HepG2 (cell line): ENCODE data around the gene FGD6.

Experiments used
- AHDC1 ChIP-seq: sonication (generic); formaldehyde crosslinking; IDR thresholded peaks from 2 replicates; pipeline ENCODE4 v1.5.1; 2020; ENCODE audit warnings: mild to moderate bottlenecking, missing genetic modification reagents, borderline replicate concordance
- EZH2 ChIP-seq: conservative IDR thresholded peaks from 2 replicates; pipeline ENCODE4 v1.6.1; 2012; ENCODE audit warnings: mild to moderate bottlenecking, low read depth, low read length, moderate library complexity
- NBN ChIP-seq: fragments of 450-650 bp; conservative IDR thresholded peaks from 2 replicates; pipeline ENCODE4 v1.6.1; 2017
- POLR2A ChIP-seq, 2 experiments: IDR thresholded peaks; 2 replicates each; pipeline ENCODE4 v1.6.1; 2011; ENCODE audit warnings: low read depth in 2 of 2, low read length in 2 of 2, mild to moderate bottlenecking in 1 of 2, moderate library complexity in 1 of 2; ENCODE audit not compliant: insufficient read depth in 1 of 2
- SNAPC4 ChIP-seq: sonication (generic); formaldehyde crosslinking; IDR thresholded peaks from 2 replicates; pipeline ENCODE4 v1.4.0; 2020; ENCODE audit warnings: mild to moderate bottlenecking, missing genetic modification reagents
- ZFP1 ChIP-seq: IDR thresholded peaks from 2 replicates; pipeline ENCODE4 v1.6.1; 2016
- ZNF790 ChIP-seq: sonication (generic); formaldehyde crosslinking; IDR thresholded peaks from 2 replicates; pipeline ENCODE4 v1.8.0; 2022; ENCODE audit warnings: missing genetic modification reagents, mild to moderate bottlenecking, borderline replicate concordance

- TF ChIP-seq POLR2A (IDR thresholded peaks at IDR 0.05; ENCODE audit: insufficient read depth in 1 of 2, low read depth in 2 of 2, low read length in 2 of 2) = no peak
- TF ChIP-seq SNAPC4 = no peak
- no peak for TF ChIP-seq EZH2
- TF ChIP-seq AHDC1 (CRISPR knock-in tag) = no peak
- no peak for TF ChIP-seq ZFP1 (CRISPR knock-in tag)
- TF ChIP-seq NBN = no peak
- TF ChIP-seq ZNF790 = no peak
These were observed 1.2 kb upstream of the FGD6 start for GRCh38 chr12:95218150-95219133.
